A204.1 (cell line): ENCODE data around the gene LMCD1.

Source experiments
- FAIRE-seq: peaks from 2 replicates; lab custom pipeline; 2012; peaks lifted over from hg19 to GRCh38; lab: Jason Lieb, UNC

LMCD1 gene

DNA sequence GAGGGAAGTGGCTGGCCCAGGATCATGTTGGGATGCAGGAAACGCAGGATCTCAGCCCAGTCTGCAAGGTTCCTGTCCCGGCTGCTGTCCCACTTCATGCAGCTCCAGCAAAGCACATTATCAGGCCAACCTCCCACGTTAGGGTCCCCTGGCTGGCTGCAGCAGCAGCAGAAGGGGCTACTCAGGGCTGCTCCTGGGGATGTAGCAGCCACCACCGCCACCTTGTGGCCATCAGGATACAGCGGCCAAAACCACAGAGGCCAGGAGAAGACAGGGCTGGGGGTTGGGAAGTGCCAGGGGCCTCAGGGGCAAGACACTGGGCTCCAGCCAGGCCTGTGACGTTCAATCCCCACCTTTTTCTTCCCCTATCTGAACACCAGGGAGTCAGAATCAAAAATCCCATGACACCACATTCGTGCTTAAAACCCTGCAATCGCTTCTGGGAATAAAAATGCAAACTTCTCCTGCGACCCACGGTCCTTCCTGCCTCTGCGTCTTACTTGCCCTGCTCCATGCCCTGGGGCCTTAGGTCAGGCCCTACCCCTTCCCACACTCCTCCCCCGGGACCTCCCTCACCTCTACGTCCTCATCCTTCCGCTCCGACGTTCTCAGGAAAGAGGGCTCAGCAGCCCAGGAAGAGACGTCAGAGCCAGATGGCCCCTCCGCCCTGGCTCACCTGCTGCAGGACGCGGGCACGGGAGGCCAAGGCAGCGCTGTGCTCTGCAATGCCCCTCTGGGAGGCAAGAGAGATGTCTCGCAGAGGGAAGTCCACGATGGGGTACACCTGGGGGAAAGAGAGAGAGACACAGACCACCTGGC lies 121.5 kb downstream of the LMCD1 start:
- FAIRE-seq, result peak; percentile 6

DNA sequence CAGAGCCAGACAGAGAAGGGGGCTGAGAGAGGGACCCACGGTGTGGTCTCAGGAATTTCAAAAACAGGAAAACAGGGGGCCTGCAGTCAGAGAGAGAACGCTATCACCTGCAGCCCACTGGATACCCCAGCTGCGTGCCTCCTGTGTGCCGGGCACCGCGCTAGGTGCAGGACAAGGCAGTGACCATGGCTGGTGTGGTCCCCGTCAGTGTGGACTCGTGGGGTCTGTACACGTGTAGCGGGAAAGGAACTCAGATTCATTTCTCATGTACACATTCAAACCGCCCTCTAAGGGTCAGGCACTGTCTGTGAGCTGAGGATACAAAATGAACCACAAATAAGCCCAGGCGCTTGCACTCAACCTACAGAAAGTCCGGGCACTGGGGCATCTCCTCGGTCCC lies 122.1 kb downstream of the LMCD1 start:
- no peak for FAIRE-seq
